ENCODE measurements around the gene SCUBE1.
A peak's percentile ranks its signal among the peaks of the same experiment; 100 is the strongest.

The SCUBE1 gene

GRCh38 chr22:43277091-43277490, 66.1 kb downstream of the SCUBE1 start:
- Mint-ChIP-seq H3K36me3 (ENCODE audit: low read depth) (no peaks in the 10 kb centered on the region), H3K4me3 (no peak overlapping the region)

DNA sequence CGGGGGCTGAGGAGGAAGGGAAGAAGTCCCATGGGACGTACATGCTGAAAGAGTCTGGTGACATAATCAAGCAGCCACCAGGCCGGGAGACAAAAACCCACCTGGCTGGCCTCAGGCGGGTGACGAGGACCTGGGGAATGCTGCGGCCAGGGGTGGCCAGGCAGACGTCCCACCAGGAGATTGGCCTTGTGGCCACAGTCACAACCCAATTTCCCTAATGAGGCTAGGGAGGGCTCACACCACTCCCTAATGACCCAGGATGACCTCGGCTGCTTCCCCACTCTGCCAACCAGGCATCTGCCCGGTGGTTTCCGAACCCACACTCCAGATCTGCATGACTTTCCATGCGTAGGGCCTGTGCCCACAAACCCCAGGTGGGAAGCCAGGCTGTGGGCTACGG, 66.9 kb downstream of the SCUBE1 start:
- peaks cover 11% of the 10 kb centered on the region for H3K4me1 Mint-ChIP-seq (ENCODE audit: low read depth)
- no peaks in the 10 kb centered on the region for H3K36me3 Mint-ChIP-seq (ENCODE audit: low read depth)
- H3K9me3 Mint-ChIP-seq, result no peaks in the 10 kb centered on the region
- H3K27ac Mint-ChIP-seq, result no peak overlapping the region
- H3K4me3 Mint-ChIP-seq, result no peak overlapping the region
- H3K27me3 Mint-ChIP-seq (ENCODE audit: low read depth), result no peaks in the 10 kb centered on the region

More at GRCh38 chr22:43277091-43277490, 66.1 kb downstream of the SCUBE1 start:
- Mint-ChIP-seq H3K27ac (no peak overlapping the region), H3K9me3 (no peaks in the 10 kb centered on the region), H3K4me1 (ENCODE audit: low read depth) (peaks cover 11% of the 10 kb centered on the region), H3K27me3 (ENCODE audit: low read depth) (peaks cover 3% of the 10 kb centered on the region)

GRCh38 chr22:43275545-43276317, 67.4 kb downstream of the SCUBE1 start:
- Mint-ChIP-seq H3K4me3 (no peak overlapping the region), H3K27ac (no peak overlapping the region), H3K27me3 (ENCODE audit: low read depth) (no peaks in the 10 kb centered on the region), H3K36me3 (ENCODE audit: low read depth) (no peaks in the 10 kb centered on the region), H3K9me3 (no peaks in the 10 kb centered on the region), H3K4me1 (ENCODE audit: low read depth) (peaks cover 15% of the 10 kb centered on the region)

GRCh38 chr22:43274595-43275240, 68.5 kb downstream of the SCUBE1 start:
- Mint-ChIP-seq H3K4me3 (no peak overlapping the region), H3K36me3 (ENCODE audit: low read depth) (no peaks in the 10 kb centered on the region), H3K27me3 (ENCODE audit: low read depth) (no peaks in the 10 kb centered on the region), H3K9me3 (no peaks in the 10 kb centered on the region), H3K27ac (no peak overlapping the region), H3K4me1 (ENCODE audit: low read depth) (peaks cover 17% of the 10 kb centered on the region)

- Mint-ChIP-seq H3K4me3 (no peak overlapping the region), H3K36me3 (ENCODE audit: low read depth) (no peaks in the 10 kb centered on the region), H3K27me3 (ENCODE audit: low read depth) (no peaks in the 10 kb centered on the region), H3K9me3 (no peaks in the 10 kb centered on the region), H3K27ac (peak overlapping the region; percentile 45), H3K4me1 (ENCODE audit: low read depth) (peaks cover 17% of the 10 kb centered on the region)
Measured at GRCh38 chr22:43273902-43274484, 69.2 kb downstream of the SCUBE1 start.

GRCh38 chr22:43272869-43273318, 70.3 kb downstream of the SCUBE1 start:
- Mint-ChIP-seq H3K9me3 (no peaks in the 10 kb centered on the region), H3K36me3 (ENCODE audit: low read depth) (no peaks in the 10 kb centered on the region), H3K4me1 (ENCODE audit: low read depth) (peaks cover 19% of the 10 kb centered on the region), H3K4me3 (no peak overlapping the region), H3K27ac (no peak overlapping the region), H3K27me3 (ENCODE audit: low read depth) (no peaks in the 10 kb centered on the region)

GRCh38 chr22:43272301-43272700, 70.9 kb downstream of the SCUBE1 start:
- H3K9me3 Mint-ChIP-seq, result no peaks in the 10 kb centered on the region
- H3K36me3 Mint-ChIP-seq (ENCODE audit: low read depth), result no peaks in the 10 kb centered on the region
- H3K4me3 Mint-ChIP-seq, result no peak overlapping the region
- H3K4me1 Mint-ChIP-seq (ENCODE audit: low read depth), result peaks cover 16% of the 10 kb centered on the region
- H3K27ac Mint-ChIP-seq, result peak overlapping the region; percentile 32
- no peaks in the 10 kb centered on the region for H3K27me3 Mint-ChIP-seq (ENCODE audit: low read depth)

DNA sequence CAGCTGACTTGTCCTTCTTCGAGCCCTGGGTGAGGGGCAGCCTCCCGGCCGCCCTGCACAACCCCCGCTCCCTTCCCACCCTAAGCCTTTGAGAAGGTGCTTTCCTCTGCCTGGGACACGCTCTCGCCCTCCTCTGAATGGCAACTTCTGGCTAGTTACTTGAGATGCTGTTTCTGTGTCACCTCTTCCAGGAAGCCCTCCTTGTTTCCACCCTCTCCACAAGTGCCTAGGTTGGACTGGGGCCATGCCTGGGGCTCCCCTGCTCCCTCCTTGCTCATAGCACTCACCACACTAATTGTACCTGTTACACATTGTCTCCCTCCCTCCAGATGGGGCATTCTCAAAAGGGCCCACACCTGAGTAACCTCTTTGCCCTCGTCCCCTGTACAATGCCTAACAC, 72.2 kb downstream of the SCUBE1 start:
- Mint-ChIP-seq H3K4me1 (ENCODE audit: low read depth) (peaks cover 18% of the 10 kb centered on the region), H3K9me3 (no peaks in the 10 kb centered on the region), H3K4me3 (no peak overlapping the region), H3K27me3 (ENCODE audit: low read depth) (no peaks in the 10 kb centered on the region), H3K27ac (no peak overlapping the region), H3K36me3 (ENCODE audit: low read depth) (no peaks in the 10 kb centered on the region)

DNA sequence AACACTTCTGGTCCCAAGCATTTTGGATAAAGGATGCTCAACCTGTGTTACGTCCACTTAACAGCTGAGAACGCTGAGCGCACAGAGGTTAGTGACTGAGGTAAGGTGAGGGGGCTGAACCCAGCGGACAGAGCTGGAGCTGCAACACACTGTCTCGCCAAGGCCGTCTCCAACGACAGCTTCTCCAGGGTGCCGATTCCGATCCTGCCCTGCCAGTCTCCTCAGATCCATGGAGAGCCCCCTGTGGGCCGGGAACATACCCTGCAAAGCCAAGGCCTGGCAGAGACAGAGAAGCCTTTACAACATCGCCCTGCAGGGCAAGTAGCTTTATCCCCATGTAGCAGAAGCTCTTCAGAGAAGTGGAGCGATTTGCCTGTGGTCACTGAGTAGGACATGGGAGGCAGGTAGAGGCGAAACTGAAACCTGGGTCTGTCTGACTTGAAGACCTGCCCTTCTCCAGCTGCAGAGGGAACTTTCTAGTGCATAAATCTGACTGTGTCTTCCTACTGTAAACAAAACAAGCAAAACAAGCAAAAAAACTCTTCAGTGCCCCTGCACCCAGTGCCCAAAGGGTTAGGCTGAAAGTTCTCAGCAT, 72.8 kb downstream of the SCUBE1 start:
- H3K4me1 Mint-ChIP-seq (ENCODE audit: low read depth), result peaks cover 17% of the 10 kb centered on the region
- H3K4me3 Mint-ChIP-seq, result no peak overlapping the region
- no peaks in the 10 kb centered on the region for H3K9me3 Mint-ChIP-seq
- no peak overlapping the region for H3K27ac Mint-ChIP-seq
- no peaks in the 10 kb centered on the region for H3K27me3 Mint-ChIP-seq (ENCODE audit: low read depth)
- H3K36me3 Mint-ChIP-seq (ENCODE audit: low read depth), result no peaks in the 10 kb centered on the region

- Mint-ChIP-seq H3K9me3 (no peaks in the 10 kb centered on the region), H3K4me1 (ENCODE audit: low read depth) (peaks cover 21% of the 10 kb centered on the region), H3K4me3 (no peak overlapping the region), H3K27ac (no peak overlapping the region), H3K27me3 (ENCODE audit: low read depth) (no peaks in the 10 kb centered on the region), H3K36me3 (ENCODE audit: low read depth) (no peaks in the 10 kb centered on the region)
Measured at GRCh38 chr22:43269646-43270045, 73.5 kb downstream of the SCUBE1 start.

DNA sequence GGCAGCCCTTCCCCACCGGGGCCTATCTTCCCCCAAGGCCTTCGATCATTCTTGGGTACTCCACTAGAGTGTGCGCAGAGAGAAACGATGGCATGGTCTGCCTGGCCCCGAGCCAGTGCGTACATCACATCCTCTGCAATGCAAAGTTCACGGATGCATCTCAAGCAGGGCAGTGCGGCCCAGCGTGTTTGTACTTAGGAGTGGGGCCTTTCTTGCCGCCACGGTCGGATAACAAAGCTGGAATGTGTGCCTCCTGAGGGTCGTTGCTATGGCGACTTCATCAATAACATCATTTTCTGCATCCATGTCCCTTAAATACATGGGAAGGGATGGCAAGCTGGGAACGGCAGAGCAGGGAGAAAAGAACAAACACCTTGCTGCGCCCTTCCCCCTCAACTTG, 73.9 kb downstream of the SCUBE1 start:
- Mint-ChIP-seq H3K9me3 (no peaks in the 10 kb centered on the region), H3K36me3 (ENCODE audit: low read depth) (no peaks in the 10 kb centered on the region), H3K4me3 (no peak overlapping the region), H3K27me3 (ENCODE audit: low read depth) (no peaks in the 10 kb centered on the region), H3K27ac (no peak overlapping the region), H3K4me1 (ENCODE audit: low read depth) (peaks cover 23% of the 10 kb centered on the region)

GRCh38 chr22:43267981-43268660, 75.1 kb downstream of the SCUBE1 start:
- H3K4me1 Mint-ChIP-seq (ENCODE audit: low read depth), result peaks cover 30% of the 10 kb centered on the region
- no peak overlapping the region for H3K27ac Mint-ChIP-seq
- H3K36me3 Mint-ChIP-seq (ENCODE audit: low read depth), result peaks cover 1% of the 10 kb centered on the region
- H3K9me3 Mint-ChIP-seq, result no peaks in the 10 kb centered on the region
- no peaks in the 10 kb centered on the region for H3K27me3 Mint-ChIP-seq (ENCODE audit: low read depth)
- H3K4me3 Mint-ChIP-seq, result no peak overlapping the region

DNA sequence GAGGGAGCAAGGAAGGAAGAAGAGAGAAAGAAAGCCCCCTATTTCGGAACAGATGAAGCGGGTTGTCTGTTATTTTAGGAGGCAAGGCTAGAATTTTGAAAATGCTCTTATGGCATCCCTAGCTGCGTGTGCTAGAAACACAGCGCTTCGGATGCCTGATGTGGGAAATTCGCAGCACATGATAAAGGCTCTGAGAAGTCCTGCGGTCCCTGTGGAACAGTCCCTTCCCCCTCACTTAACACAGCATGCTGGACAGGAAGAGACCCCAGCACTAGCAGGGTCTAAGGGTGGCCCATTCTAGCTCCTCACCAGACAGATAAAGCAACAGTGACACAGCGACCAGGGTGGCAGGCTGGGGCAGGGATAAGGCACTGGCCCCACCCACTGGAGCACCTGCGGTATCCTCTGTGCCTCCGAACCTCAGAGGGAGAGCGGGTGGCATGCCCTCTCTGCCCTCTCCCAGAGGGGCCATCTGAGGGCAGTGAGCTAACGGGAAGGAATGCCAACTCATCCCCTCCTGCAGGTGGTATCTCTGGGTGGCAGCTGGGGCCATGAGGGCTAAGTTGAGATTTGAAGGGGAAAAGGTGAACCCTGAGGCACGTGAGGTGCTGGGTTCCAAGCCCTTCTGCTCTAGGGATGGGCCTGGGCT, 75.7 kb downstream of the SCUBE1 start:
- H3K9me3 Mint-ChIP-seq, result no peaks in the 10 kb centered on the region
- peaks cover 2% of the 10 kb centered on the region for H3K36me3 Mint-ChIP-seq (ENCODE audit: low read depth)
- peaks cover 37% of the 10 kb centered on the region for H3K4me1 Mint-ChIP-seq (ENCODE audit: low read depth)
- H3K27ac Mint-ChIP-seq, result no peak overlapping the region
- H3K27me3 Mint-ChIP-seq (ENCODE audit: low read depth), result no peaks in the 10 kb centered on the region
- no peak overlapping the region for H3K4me3 Mint-ChIP-seq

GRCh38 chr22:43266076-43266475, 77.1 kb downstream of the SCUBE1 start:
- no peak overlapping the region for H3K27ac Mint-ChIP-seq
- H3K9me3 Mint-ChIP-seq, result no peaks in the 10 kb centered on the region
- peaks cover 37% of the 10 kb centered on the region for H3K4me1 Mint-ChIP-seq (ENCODE audit: low read depth)
- H3K27me3 Mint-ChIP-seq (ENCODE audit: low read depth), result no peaks in the 10 kb centered on the region
- peaks cover 2% of the 10 kb centered on the region for H3K36me3 Mint-ChIP-seq (ENCODE audit: low read depth)
- no peak overlapping the region for H3K4me3 Mint-ChIP-seq

Data from T-helper 1 cell treated with Interleukin-12 subunit alpha and Interleukin-12 subunit beta and Interleukin-4 antibody, amounts not matched to agents 30 μg/mL and 1 μg/mL, for 36 hours (primary cell).